ENCODE data around the gene HAUS7.

HAUS7 gene

DNA sequence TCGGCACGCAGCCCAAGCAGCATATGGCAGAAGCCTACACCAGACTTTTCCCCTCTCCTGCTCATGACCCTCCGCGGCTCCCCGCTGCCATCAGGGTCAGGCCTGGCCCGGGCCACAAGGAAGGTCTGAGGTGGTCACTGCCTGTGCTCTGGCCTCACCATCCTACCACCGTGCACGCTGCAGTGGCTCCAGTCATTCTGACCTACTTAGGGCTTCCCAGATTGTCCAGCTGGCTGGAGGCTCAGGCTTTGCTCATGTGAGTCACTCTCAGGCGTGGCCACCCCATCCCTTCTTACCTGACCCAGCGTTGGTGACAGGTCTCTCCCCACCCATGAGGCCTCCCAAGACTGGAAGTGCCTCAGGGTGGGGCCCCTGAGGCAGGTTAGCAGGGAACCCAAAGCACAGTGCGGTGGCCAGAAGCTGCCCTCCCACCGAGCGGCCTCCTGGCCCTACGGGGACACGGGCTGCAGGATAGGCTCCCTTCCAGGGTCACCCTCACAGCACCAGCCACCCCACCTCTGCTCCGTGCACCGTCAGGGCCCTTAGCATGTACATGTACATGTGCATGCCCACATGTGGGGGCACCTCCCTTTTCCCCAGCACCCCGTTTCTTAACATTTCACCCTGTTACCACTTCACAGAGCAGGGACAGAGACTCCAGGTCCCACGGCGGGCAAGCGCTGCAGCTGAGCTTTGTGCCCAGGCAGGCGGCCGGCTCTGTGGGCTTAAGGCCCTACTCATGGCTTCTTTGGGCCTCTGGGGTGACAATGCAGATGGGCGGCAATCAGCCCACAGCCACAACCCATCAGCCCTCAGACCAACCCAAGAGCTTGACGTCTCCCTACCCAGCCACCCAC is 26.7 kb downstream of the HAUS7 start:
- H3K9me3 ChIP-seq (ENCODE audit: control insufficient read depth, low read length) = no peaks in the 10 kb centered on the region
- H3K27ac ChIP-seq (ENCODE audit: low read length, poor library complexity, severe bottlenecking) = no peak overlapping the region
- H2BK5ac ChIP-seq (ENCODE audit: low read depth, low read length, poor library complexity, severe bottlenecking) = no peak overlapping the region
- 91% methylated on average over 21 of the region's 25 CpGs for WGBS
- no peak overlapping the region for H2AK5ac ChIP-seq (ENCODE audit: low read length, severe bottlenecking)
- peaks cover 0 to 16% of the 10 kb centered on the region in 2 experiments for H3K36me3 ChIP-seq (ENCODE audit: control insufficient read depth in 1 of 2, insufficient read depth in 2 of 2, low read depth in 1 of 2, low read length in 2 of 2)
- H3K4ac ChIP-seq (ENCODE audit: low read depth in 1 of 2, low read length in 2 of 2) = no peak overlapping the region
- H2BK120ac ChIP-seq (ENCODE audit: low read depth, low read length) = no peak overlapping the region
- peaks cover 0 to 41% of the 10 kb centered on the region in 2 experiments for H3K27me3 ChIP-seq (ENCODE audit: control insufficient read depth in 1 of 2, insufficient read depth in 1 of 2, low read length in 2 of 2)
- no peak overlapping the region for H2AFZ ChIP-seq (ENCODE audit: low read depth, low read length)
- H2BK15ac ChIP-seq (ENCODE audit: low read depth, poor library complexity, severe bottlenecking) = no peak overlapping the region
- no peak overlapping the region for H3K23ac ChIP-seq (ENCODE audit: low read length in 2 of 2)
- no peak overlapping the region for H3K9ac ChIP-seq (ENCODE audit: low read length)
- H3K4me3 ChIP-seq (ENCODE audit: insufficient read depth in 1 of 2, low read depth in 1 of 2, low read length in 2 of 2) = no peak overlapping the region
- no peak overlapping the region for H4K91ac ChIP-seq (ENCODE audit: low read length)
- H2BK12ac ChIP-seq (ENCODE audit: low read length in 2 of 2) = no peak overlapping the region
- H3K4me1 ChIP-seq (ENCODE audit: control insufficient read depth, insufficient read depth, low read depth, low read length) = no peaks in the 10 kb centered on the region
- no peak for DNase-seq
- H3K4me2 ChIP-seq (ENCODE audit: low read length, poor library complexity, severe bottlenecking) = no peak overlapping the region
- H3K79me1 ChIP-seq (replicated peaks; ENCODE audit: low read length, poor library complexity, severe bottlenecking) = no peaks in the 10 kb centered on the region
- no peak overlapping the region for H3K18ac ChIP-seq (ENCODE audit: low read depth in 1 of 2, low read length in 2 of 2)
- H4K8ac ChIP-seq (ENCODE audit: low read length) = no peak overlapping the region
- H3K14ac ChIP-seq (ENCODE audit: low read length in 2 of 2) = no peak overlapping the region

DNA sequence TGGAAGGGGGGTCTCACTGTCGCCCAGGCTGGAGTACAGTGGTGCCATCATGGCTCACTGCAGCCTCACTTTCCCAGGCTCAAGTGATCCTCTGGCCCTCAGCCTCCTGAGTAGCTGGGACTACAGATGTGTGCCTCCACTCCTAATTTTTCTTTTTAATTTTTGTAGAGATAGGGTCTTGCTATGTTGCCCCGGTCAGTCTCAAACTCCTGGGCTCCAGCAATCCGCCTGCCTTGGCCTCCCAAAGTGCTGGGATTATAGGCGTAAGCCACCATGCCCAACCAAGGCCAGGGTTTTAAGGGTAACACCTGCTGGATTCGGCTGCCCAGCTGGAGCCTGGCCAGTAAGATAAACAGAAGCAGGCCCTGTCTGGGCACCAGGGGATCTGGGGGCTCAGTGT is 27.9 kb downstream of the HAUS7 start:
- H4K8ac ChIP-seq (ENCODE audit: low read length) = no peak overlapping the region
- WGBS = 82% methylated on average over 4 of the region's 5 CpGs

DNA sequence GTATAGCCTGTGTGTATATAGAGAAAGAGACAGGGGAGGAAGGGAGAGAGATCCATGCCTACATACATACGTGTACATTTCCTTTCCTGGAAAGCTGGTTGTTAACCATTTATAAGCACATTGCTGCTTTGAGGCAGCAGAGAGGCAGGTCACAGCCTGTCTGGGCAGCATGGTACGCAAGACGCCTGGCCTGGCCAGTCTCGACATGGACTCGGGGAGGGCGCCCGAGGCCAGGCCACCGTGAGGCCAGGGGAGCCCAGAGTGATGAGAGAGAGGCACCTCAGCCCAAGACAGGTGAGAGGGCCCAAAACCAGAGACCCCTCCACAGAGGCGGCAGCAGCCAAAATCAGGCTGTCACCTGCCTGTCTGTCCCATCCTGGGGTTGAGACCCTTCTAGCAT is 28.4 kb downstream of the HAUS7 start:
- H2BK12ac ChIP-seq (ENCODE audit: low read length in 2 of 2) = no peak overlapping the region
- no peak overlapping the region for H3K27ac ChIP-seq (ENCODE audit: low read length, poor library complexity, severe bottlenecking)
- no peak overlapping the region for H2BK15ac ChIP-seq (ENCODE audit: low read depth, poor library complexity, severe bottlenecking)
- no peaks in the 10 kb centered on the region for H3K9me3 ChIP-seq (ENCODE audit: control insufficient read depth, low read length)
- WGBS = 82% methylated on average over 8 of the region's 9 CpGs
- H2BK120ac ChIP-seq (ENCODE audit: low read depth, low read length) = no peak overlapping the region
- H4K91ac ChIP-seq (ENCODE audit: low read length) = no peak overlapping the region
- H3K4me1 ChIP-seq (ENCODE audit: control insufficient read depth, insufficient read depth, low read depth, low read length) = no peaks in the 10 kb centered on the region
- peaks cover 0 to 9% of the 10 kb centered on the region in 2 experiments for H3K36me3 ChIP-seq (ENCODE audit: control insufficient read depth in 1 of 2, insufficient read depth in 2 of 2, low read depth in 1 of 2, low read length in 2 of 2)
- H3K79me1 ChIP-seq (replicated peaks; ENCODE audit: low read length, poor library complexity, severe bottlenecking) = no peaks in the 10 kb centered on the region
- H2BK5ac ChIP-seq (ENCODE audit: low read depth, low read length, poor library complexity, severe bottlenecking) = no peak overlapping the region
- H3K14ac ChIP-seq (ENCODE audit: low read length in 2 of 2) = no peak overlapping the region
- H3K4ac ChIP-seq (ENCODE audit: low read depth in 1 of 2, low read length in 2 of 2) = no peak overlapping the region
- DNase-seq = no peak
- no peak overlapping the region for H2AFZ ChIP-seq (ENCODE audit: low read depth, low read length)
- no peak overlapping the region for H2AK5ac ChIP-seq (ENCODE audit: low read length, severe bottlenecking)
- peaks cover 0 to 52% of the 10 kb centered on the region in 2 experiments for H3K27me3 ChIP-seq (ENCODE audit: control insufficient read depth in 1 of 2, insufficient read depth in 1 of 2, low read length in 2 of 2)
- no peak overlapping the region for H3K4me2 ChIP-seq (ENCODE audit: low read length, poor library complexity, severe bottlenecking)
- no peak overlapping the region for H3K18ac ChIP-seq (ENCODE audit: low read depth in 1 of 2, low read length in 2 of 2)
- H3K23ac ChIP-seq (ENCODE audit: low read length in 2 of 2) = no peak overlapping the region
- H3K9ac ChIP-seq (ENCODE audit: low read length) = no peak overlapping the region
- no peak overlapping the region for H4K8ac ChIP-seq (ENCODE audit: low read length)
- H3K4me3 ChIP-seq (ENCODE audit: insufficient read depth in 1 of 2, low read depth in 1 of 2, low read length in 2 of 2) = no peak overlapping the region

More for the DNA sequence above, 27.9 kb downstream of the HAUS7 start:
- Histone ChIP-seq H2BK15ac (ENCODE audit: low read depth, poor library complexity, severe bottlenecking) (no peak overlapping the region), H3K36me3 (ENCODE audit: control insufficient read depth in 1 of 2, insufficient read depth in 2 of 2, low read depth in 1 of 2, low read length in 2 of 2) (peaks cover 0 to 14% of the 10 kb centered on the region in 2 experiments), H3K14ac (ENCODE audit: low read length in 2 of 2) (no peak overlapping the region), H3K4me2 (ENCODE audit: low read length, poor library complexity, severe bottlenecking) (no peak overlapping the region), H3K23ac (ENCODE audit: low read length in 2 of 2) (no peak overlapping the region), H2AFZ (ENCODE audit: low read depth, low read length) (no peak overlapping the region), H2BK5ac (ENCODE audit: low read depth, low read length, poor library complexity, severe bottlenecking) (no peak overlapping the region), H3K4me3 (ENCODE audit: insufficient read depth in 1 of 2, low read depth in 1 of 2, low read length in 2 of 2) (no peak overlapping the region), H3K9ac (ENCODE audit: low read length) (no peak overlapping the region), H2BK12ac (ENCODE audit: low read length in 2 of 2) (no peak overlapping the region), H3K79me1 (replicated peaks; ENCODE audit: low read length, poor library complexity, severe bottlenecking) (no peaks in the 10 kb centered on the region), H4K91ac (ENCODE audit: low read length) (no peak overlapping the region), H2AK5ac (ENCODE audit: low read length, severe bottlenecking) (no peak overlapping the region), H3K9me3 (ENCODE audit: control insufficient read depth, low read length) (no peaks in the 10 kb centered on the region), H3K18ac (ENCODE audit: low read depth in 1 of 2, low read length in 2 of 2) (no peak overlapping the region), H3K4me1 (ENCODE audit: control insufficient read depth, insufficient read depth, low read depth, low read length) (no peaks in the 10 kb centered on the region), H2BK120ac (ENCODE audit: low read depth, low read length) (no peak overlapping the region), H3K4ac (ENCODE audit: low read depth in 1 of 2, low read length in 2 of 2) (no peak overlapping the region), H3K27me3 (ENCODE audit: control insufficient read depth in 1 of 2, insufficient read depth in 1 of 2, low read length in 2 of 2) (peaks cover 0 to 47% of the 10 kb centered on the region in 2 experiments), H3K27ac (ENCODE audit: low read length, poor library complexity, severe bottlenecking) (no peak overlapping the region)
- no peak for DNase-seq

DNA sequence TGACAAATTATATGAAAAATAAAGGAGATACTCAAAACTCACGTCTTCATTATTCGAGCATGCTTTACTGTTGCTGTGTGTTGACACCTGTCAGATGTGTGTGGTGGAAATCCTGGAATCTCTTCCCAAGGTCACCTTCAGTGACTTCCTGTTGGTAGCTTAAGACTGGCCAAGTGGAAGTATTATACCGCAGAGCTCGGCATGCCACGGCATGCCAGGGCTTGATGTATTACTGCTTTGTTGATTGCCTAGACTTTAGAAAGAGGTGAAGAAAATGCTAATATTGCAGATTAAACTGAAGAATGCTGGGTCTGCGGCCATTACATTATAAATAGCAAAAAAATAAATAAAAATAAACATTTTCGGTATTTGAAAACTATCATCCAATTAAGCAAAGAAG is 29.1 kb downstream of the HAUS7 start:
- peaks cover 0 to 6% of the 10 kb centered on the region in 2 experiments for H3K36me3 ChIP-seq (ENCODE audit: control insufficient read depth in 1 of 2, insufficient read depth in 2 of 2, low read depth in 1 of 2, low read length in 2 of 2)
- H4K8ac ChIP-seq (ENCODE audit: low read length) = no peak overlapping the region
- no peak overlapping the region for H3K14ac ChIP-seq (ENCODE audit: low read length in 2 of 2)
- no peak overlapping the region for H2BK5ac ChIP-seq (ENCODE audit: low read depth, low read length, poor library complexity, severe bottlenecking)
- H3K4me1 ChIP-seq (ENCODE audit: control insufficient read depth, insufficient read depth, low read depth, low read length) = no peaks in the 10 kb centered on the region
- H3K79me1 ChIP-seq (replicated peaks; ENCODE audit: low read length, poor library complexity, severe bottlenecking) = no peaks in the 10 kb centered on the region
- no peak overlapping the region for H3K23ac ChIP-seq (ENCODE audit: low read length in 2 of 2)
- H2BK15ac ChIP-seq (ENCODE audit: low read depth, poor library complexity, severe bottlenecking) = no peak overlapping the region
- no peak overlapping the region for H3K4me2 ChIP-seq (ENCODE audit: low read length, poor library complexity, severe bottlenecking)
- WGBS = 99% methylated on average over 5 of the region's 7 CpGs
- H3K4me3 ChIP-seq (ENCODE audit: insufficient read depth in 1 of 2, low read depth in 1 of 2, low read length in 2 of 2) = no peak overlapping the region
- H3K18ac ChIP-seq (ENCODE audit: low read depth in 1 of 2, low read length in 2 of 2) = no peak overlapping the region
- H4K91ac ChIP-seq (ENCODE audit: low read length) = no peak overlapping the region
- H3K27me3 ChIP-seq (ENCODE audit: control insufficient read depth in 1 of 2, insufficient read depth in 1 of 2, low read length in 2 of 2) = peaks cover 0 to 54% of the 10 kb centered on the region in 2 experiments
- H3K4ac ChIP-seq (ENCODE audit: low read depth in 1 of 2, low read length in 2 of 2) = no peak overlapping the region
- H2AK5ac ChIP-seq (ENCODE audit: low read length, severe bottlenecking) = no peak overlapping the region
- H3K9me3 ChIP-seq (ENCODE audit: control insufficient read depth, low read length) = no peaks in the 10 kb centered on the region
- H2AFZ ChIP-seq (ENCODE audit: low read depth, low read length) = no peak overlapping the region
- DNase-seq = no peak
- no peak overlapping the region for H3K9ac ChIP-seq (ENCODE audit: low read length)
- H3K27ac ChIP-seq (ENCODE audit: low read length, poor library complexity, severe bottlenecking) = no peak overlapping the region
- H2BK120ac ChIP-seq (ENCODE audit: low read depth, low read length) = no peak overlapping the region
- H2BK12ac ChIP-seq (ENCODE audit: low read length in 2 of 2) = no peak overlapping the region

Data from mesenchymal stem cell (in vitro differentiated cells and primary cell).